ENCODE data around the gene ICA1. TPM values are rescaled to one million over a fixed set of nuclear protein-coding genes. Genes with fewer than 3 reads are reported as not detected.

Gene ICA1
- total and polyA plus RNA-seq, 2 of the 13 experiments (the other 11 are each of a cell fraction or from before 2014, with no cell fraction given) = 0.29 TPM; not detected in 1

DNA sequence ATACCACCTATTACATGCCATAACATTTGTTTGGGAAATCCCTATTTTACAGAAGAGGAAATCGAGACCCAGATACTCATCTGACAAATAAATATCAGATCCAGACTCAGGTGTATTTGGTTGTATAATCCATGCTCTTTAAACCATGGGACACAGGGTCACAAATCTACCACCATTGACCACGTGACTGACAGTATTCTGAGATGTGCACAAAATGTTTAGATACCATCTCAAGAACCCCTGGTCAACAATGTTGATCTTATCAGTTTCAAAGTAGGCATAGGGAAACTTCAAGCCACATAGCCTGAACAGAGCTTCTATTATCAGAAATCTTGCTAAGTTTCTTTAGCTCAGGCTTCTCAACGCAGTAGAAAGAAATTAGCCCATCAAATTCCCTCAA lies 93.6 kb downstream of the ICA1 start:
- Histone ChIP-seq H4K20me1 (ENCODE audit: insufficient read depth, low read length) (no peaks in the 10 kb centered on the region), H3K36me3 (replicated peaks in 1 of 2; ENCODE audit: control insufficient read depth in 1 of 2, insufficient read depth in 2 of 2, low read length in 2 of 2) (no peaks in the 10 kb centered on the region), H3K4me2 (ENCODE audit: low read depth, low read length) (no peak overlapping the region), H3K4me1 (ENCODE audit: insufficient read depth, low read length) (no peaks in the 10 kb centered on the region), H3K4me3 (replicated peaks in 1 of 3; ENCODE audit: insufficient read depth in 1 of 3, low read depth in 2 of 3, low read length in 3 of 3) (no peak overlapping the region), H3K27ac (ENCODE audit: extremely low read length, insufficient read depth, low read length) (no peak overlapping the region), H3K79me2 (ENCODE audit: insufficient read depth, low read length) (no peaks in the 10 kb centered on the region), H2AFZ (ENCODE audit: low read length) (no peak overlapping the region), H3K9ac (ENCODE audit: insufficient read depth, low read depth, low read length) (no peak overlapping the region), H3K27me3 (ENCODE audit: control insufficient read depth in 1 of 2, insufficient read depth in 2 of 2, low read length in 2 of 2) (no peaks in the 10 kb centered on the region), H3K9me3 (ENCODE audit: low read length) (no peaks in the 10 kb centered on the region)
- BruUV-seq (replicated peaks) = no TSS peak
- ATAC-seq (no peak), DNase-seq (ENCODE audit: low spot score) (no peak), FAIRE-seq (no peak)
- peak; percentile 33; the same call in 1 of the 2 replicates for TF ChIP-seq RAD51 (IDR thresholded peaks at IDR 0.05; ENCODE audit: borderline replicate concordance)
- TF ChIP-seq, protein P1, sequence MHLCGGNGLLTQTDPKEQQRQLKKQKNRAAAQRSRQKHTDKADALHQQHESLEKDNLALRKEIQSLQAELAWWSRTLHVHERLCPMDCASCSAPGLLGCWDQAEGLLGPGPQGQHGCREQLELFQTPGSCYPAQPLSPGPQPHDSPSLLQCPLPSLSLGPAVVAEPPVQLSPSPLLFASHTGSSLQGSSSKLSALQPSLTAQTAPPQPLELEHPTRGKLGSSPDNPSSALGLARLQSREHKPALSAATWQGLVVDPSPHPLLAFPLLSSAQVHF (CRISPR knock-in tag; IDR thresholded peaks at IDR 0.05) = no peak
- intact Hi-C loops (cut with micrococcal nuclease; ENCODE audit: unreplicated experiment) = no loop called here
- ChIA-PET CTCF (ENCODE audit: low intra/inter-chr PET ratio, low total read pairs) (no interaction called here), POLR2A (no interaction called here)
- in situ Hi-C loops (cut with HindIII; ENCODE audit: extremely low pct_ligation_motif_present, low pct_unique_long_range_greater_than_20kb) = no loop called here
- 4% methylated on average over 3 of the region's 3 CpGs for WGBS (ENCODE audit: low lambda C conversion rate)

DNA sequence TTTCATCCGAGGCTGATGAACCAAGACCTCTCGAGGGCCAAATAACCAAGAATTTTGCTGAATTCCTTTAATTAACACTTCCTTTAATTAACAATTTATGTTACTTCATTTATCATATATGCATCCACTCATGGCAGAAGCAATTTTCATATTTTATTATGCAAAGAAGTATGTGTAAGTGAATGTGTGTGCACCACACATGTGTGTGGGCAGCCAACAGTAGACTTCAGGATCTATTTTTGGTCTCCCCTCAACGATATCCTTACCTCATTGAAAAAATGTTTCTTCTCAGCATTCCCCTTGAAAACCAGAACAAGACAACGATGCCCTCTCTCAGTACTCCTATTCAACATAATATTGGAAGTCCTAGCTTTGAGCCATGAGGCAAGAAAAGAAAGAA lies 96.8 kb downstream of the ICA1 start:
- Histone ChIP-seq H3K9ac (ENCODE audit: insufficient read depth, low read depth, low read length) (no peak overlapping the region), H3K27ac (ENCODE audit: extremely low read length, insufficient read depth, low read length) (no peak overlapping the region), H4K20me1 (ENCODE audit: insufficient read depth, low read length) (no peaks in the 10 kb centered on the region), H3K4me3 (replicated peaks in 1 of 3; ENCODE audit: insufficient read depth in 1 of 3, low read depth in 2 of 3, low read length in 3 of 3) (no peak overlapping the region), H3K79me2 (ENCODE audit: insufficient read depth, low read length) (no peaks in the 10 kb centered on the region), H3K4me2 (ENCODE audit: low read depth, low read length) (no peak overlapping the region), H3K27me3 (ENCODE audit: control insufficient read depth in 1 of 2, insufficient read depth in 2 of 2, low read length in 2 of 2) (no peaks in the 10 kb centered on the region), H3K4me1 (ENCODE audit: insufficient read depth, low read length) (no peaks in the 10 kb centered on the region), H3K9me3 (ENCODE audit: low read length) (no peaks in the 10 kb centered on the region), H2AFZ (ENCODE audit: low read length) (no peak overlapping the region), H3K36me3 (replicated peaks in 1 of 2; ENCODE audit: control insufficient read depth in 1 of 2, insufficient read depth in 2 of 2, low read length in 2 of 2) (no peaks in the 10 kb centered on the region)
- ATAC-seq (no peak), DNase-seq (ENCODE audit: low spot score) (no peak), FAIRE-seq (no peak)
- ChIA-PET POLR2A (no interaction called here), CTCF (ENCODE audit: low intra/inter-chr PET ratio, low total read pairs) (no interaction called here)
- intact Hi-C loops (cut with micrococcal nuclease; ENCODE audit: unreplicated experiment) (no loop called here), in situ Hi-C loops (cut with HindIII; ENCODE audit: extremely low pct_ligation_motif_present, low pct_unique_long_range_greater_than_20kb) (no loop called here)
- BruUV-seq (replicated peaks) = no TSS peak
- WGBS (ENCODE audit: low lambda C conversion rate) = 1% methylated on average over 4 of the region's 4 CpGs
- TF ChIP-seq, protein P2, sequence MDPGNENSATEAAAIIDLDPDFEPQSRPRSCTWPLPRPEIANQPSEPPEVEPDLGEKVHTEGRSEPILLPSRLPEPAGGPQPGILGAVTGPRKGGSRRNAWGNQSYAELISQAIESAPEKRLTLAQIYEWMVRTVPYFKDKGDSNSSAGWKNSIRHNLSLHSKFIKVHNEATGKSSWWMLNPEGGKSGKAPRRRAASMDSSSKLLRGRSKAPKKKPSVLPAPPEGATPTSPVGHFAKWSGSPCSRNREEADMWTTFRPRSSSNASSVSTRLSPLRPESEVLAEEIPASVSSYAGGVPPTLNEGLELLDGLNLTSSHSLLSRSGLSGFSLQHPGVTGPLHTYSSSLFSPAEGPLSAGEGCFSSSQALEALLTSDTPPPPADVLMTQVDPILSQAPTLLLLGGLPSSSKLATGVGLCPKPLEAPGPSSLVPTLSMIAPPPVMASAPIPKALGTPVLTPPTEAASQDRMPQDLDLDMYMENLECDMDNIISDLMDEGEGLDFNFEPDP (CRISPR knock-in tag; conservative IDR thresholded peaks at IDR 0.05) = no peak
- TF ChIP-seq STAT5B (CRISPR knock-in tag; IDR thresholded peaks at IDR 0.05) (no peak), ESRRA (CRISPR knock-in tag; IDR thresholded peaks at IDR 0.05; ENCODE audit: low read depth) (no peak), IRX3 (CRISPR knock-in tag; IDR thresholded peaks at IDR 0.05; ENCODE audit: borderline replicate concordance, low read depth) (no peak), ZNF350 (CRISPR knock-in tag; IDR thresholded peaks at IDR 0.05; ENCODE audit: borderline replicate concordance, low read depth) (no peak), TBP (CRISPR knock-in tag; IDR thresholded peaks at IDR 0.05) (no peak)
- TF ChIP-seq, protein P3, sequence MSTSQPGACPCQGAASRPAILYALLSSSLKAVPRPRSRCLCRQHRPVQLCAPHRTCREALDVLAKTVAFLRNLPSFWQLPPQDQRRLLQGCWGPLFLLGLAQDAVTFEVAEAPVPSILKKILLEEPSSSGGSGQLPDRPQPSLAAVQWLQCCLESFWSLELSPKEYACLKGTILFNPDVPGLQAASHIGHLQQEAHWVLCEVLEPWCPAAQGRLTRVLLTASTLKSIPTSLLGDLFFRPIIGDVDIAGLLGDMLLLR (CRISPR knock-in tag; IDR thresholded peaks at IDR 0.05) = no peak
- TF ChIP-seq, protein P4, sequence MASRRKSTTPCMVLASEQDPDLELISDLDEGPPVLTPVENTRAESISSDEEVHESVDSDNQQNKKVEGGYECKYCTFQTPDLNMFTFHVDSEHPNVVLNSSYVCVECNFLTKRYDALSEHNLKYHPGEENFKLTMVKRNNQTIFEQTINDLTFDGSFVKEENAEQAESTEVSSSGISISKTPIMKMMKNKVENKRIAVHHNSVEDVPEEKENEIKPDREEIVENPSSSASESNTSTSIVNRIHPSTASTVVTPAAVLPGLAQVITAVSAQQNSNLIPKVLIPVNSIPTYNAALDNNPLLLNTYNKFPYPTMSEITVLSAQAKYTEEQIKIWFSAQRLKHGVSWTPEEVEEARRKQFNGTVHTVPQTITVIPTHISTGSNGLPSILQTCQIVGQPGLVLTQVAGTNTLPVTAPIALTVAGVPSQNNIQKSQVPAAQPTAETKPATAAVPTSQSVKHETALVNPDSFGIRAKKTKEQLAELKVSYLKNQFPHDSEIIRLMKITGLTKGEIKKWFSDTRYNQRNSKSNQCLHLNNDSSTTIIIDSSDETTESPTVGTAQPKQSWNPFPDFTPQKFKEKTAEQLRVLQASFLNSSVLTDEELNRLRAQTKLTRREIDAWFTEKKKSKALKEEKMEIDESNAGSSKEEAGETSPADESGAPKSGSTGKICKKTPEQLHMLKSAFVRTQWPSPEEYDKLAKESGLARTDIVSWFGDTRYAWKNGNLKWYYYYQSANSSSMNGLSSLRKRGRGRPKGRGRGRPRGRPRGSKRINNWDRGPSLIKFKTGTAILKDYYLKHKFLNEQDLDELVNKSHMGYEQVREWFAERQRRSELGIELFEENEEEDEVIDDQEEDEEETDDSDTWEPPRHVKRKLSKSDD (CRISPR knock-in tag; IDR thresholded peaks at IDR 0.05; ENCODE audit: low read depth) = no peak
- TF ChIP-seq, protein P5, sequence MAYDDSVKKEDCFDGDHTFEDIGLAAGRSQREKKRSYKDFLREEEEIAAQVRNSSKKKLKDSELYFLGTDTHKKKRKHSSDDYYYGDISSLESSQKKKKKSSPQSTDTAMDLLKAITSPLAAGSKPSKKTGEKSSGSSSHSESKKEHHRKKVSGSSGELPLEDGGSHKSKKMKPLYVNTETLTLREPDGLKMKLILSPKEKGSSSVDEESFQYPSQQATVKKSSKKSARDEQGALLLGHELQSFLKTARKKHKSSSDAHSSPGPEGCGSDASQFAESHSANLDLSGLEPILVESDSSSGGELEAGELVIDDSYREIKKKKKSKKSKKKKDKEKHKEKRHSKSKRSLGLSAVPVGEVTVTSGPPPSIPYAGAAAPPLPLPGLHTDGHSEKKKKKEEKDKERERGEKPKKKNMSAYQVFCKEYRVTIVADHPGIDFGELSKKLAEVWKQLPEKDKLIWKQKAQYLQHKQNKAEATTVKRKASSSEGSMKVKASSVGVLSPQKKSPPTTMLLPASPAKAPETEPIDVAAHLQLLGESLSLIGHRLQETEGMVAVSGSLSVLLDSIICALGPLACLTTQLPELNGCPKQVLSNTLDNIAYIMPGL (CRISPR knock-in tag; IDR thresholded peaks at IDR 0.05; ENCODE audit: borderline replicate concordance in 1 of 2, low read depth in 1 of 2) = no peak
